Measurements from ENCODE around the gene TSPAN4.

- TF ChIP-seq CTCF (IDR thresholded peaks at IDR 0.05) (no peak), EZH2 (IDR thresholded peaks at IDR 0.05; ENCODE audit: borderline replicate concordance, insufficient read depth, low read depth, low read length, poor library complexity, severe bottlenecking) (no peak)
Measured at GRCh38 chr11:841981-842369, 677 bp upstream of the TSPAN4 start.
